Thyroid gland (tissue), 4 donors: ENCODE measurements around the gene DRC1. TPM values are rescaled to one million over a fixed set of nuclear protein-coding genes. Genes with fewer than 3 reads are reported as not detected.

Experiments used
- DNase-seq, 2 donors: peaks; one replicate each; pipeline ENCODE4 v3.0.0-alpha.2; 2019
- H3K27ac ChIP-seq, 3 donors: fragments of 200-600 bp; sonication (generic); 1 replicate in 2 of 3; 2 replicates in 1 of 3; pipeline ENCODE4 v1.5.1; 2016 to 2019; ENCODE audit warnings: mild to moderate bottlenecking in 1 of 3, moderate library complexity in 1 of 3
- H3K27me3 ChIP-seq: fragments of 200-600 bp; sonication (generic); one replicate; pipeline ENCODE4 v1.5.1; 2019
- H3K36me3 ChIP-seq, 2 donors: fragments of 200-600 bp; sonication (generic); one replicate each; pipeline ENCODE4 v1.5.1; 2016 to 2019
- H3K4me1 ChIP-seq, 2 donors: fragments of 200-600 bp; sonication (generic); one replicate each; pipeline ENCODE4 v1.5.1; 2017 to 2019
- H3K4me3 ChIP-seq, 3 donors: fragments of 200-600 bp; sonication (generic); replicated peaks in 1 of 3; 1 replicate in 2 of 3; 2 replicates in 1 of 3; pipeline ENCODE4 v1.5.1; 2016; ENCODE audit warnings: mild to moderate bottlenecking in 1 of 3
- H3K9me3 ChIP-seq: fragments of 200-600 bp; sonication (generic); one replicate; pipeline ENCODE4 v1.5.1; 2017
- POLR2A ChIP-seq, 2 donors: fragments of 450-650 bp; IDR thresholded peaks; one replicate each; pipeline ENCODE4 v1.6.1; 2017; ENCODE audit warnings: antibody characterized with exemption in 2 of 2, mild to moderate bottlenecking in 2 of 2, moderate library complexity in 1 of 2
- WGBS, 2 donors: methylation state at CpG; one replicate each; pipeline ENCODE4 v1.1.5; 2017; 5-methylcytosine and 5-hydroxymethylcytosine counted together
- intact Hi-C: fragments of 100-400 bp; cut with DNase I; formaldehyde crosslinking; loops from one replicate; pipeline ENCODE4 v1.15.1; 2023
- total RNA-seq, 4 donors: library from RNA; depleted of rRNA; stranded (reverse); fragments of >200 nt; gene quantifications; one replicate each; pipeline ENCODE4 v1.2.3, GENCODE V29; 2016
- TF ChIP-seq, protein P1 (sequence below), 6 experiments: fragments of 200-600 bp in 3 of 6; fragments of 450-650 bp in 3 of 6; sonication (generic) in 3 of 6; IDR thresholded peaks; one replicate each; pipeline ENCODE4 v1.5.1; 2016 to 2019; ENCODE audit warnings: antibody characterized with exemption in 6 of 6, mild to moderate bottlenecking in 2 of 6, inconsistent platforms in 1 of 6, moderate library complexity in 1 of 6

The DRC1 gene
- total RNA-seq, 4 donors from 2014 or later, result not detected

- Histone ChIP-seq H3K27ac (no peak overlapping the region), H3K4me3 (no peak overlapping the region), H3K9me3 (no peaks in the 10 kb centered on the region), H3K36me3 (no peaks in the 10 kb centered on the region), H3K4me1 (peaks cover 0 to 5% of the 10 kb centered on the region in 2 donors), H3K27me3 (no peaks in the 10 kb centered on the region)
- WGBS, 2 donors, result 96 to 99% methylated on average over 3 of the region's 3 CpGs
- intact Hi-C loops, result no loop called here
- no peak for TF ChIP-seq POLR2A (IDR thresholded peaks at IDR 0.05)
- TF ChIP-seq, protein P1, sequence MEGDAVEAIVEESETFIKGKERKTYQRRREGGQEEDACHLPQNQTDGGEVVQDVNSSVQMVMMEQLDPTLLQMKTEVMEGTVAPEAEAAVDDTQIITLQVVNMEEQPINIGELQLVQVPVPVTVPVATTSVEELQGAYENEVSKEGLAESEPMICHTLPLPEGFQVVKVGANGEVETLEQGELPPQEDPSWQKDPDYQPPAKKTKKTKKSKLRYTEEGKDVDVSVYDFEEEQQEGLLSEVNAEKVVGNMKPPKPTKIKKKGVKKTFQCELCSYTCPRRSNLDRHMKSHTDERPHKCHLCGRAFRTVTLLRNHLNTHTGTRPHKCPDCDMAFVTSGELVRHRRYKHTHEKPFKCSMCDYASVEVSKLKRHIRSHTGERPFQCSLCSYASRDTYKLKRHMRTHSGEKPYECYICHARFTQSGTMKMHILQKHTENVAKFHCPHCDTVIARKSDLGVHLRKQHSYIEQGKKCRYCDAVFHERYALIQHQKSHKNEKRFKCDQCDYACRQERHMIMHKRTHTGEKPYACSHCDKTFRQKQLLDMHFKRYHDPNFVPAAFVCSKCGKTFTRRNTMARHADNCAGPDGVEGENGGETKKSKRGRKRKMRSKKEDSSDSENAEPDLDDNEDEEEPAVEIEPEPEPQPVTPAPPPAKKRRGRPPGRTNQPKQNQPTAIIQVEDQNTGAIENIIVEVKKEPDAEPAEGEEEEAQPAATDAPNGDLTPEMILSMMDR (IDR thresholded peaks at IDR 0.05), result no peak
- DNase-seq, result no peak
Observed at GRCh38 chr2:26481706-26482105, 80.0 kb downstream of the DRC1 start.

- WGBS, 2 donors, result 85 to 86% methylated on average over 30 of the region's 30 CpGs
- intact Hi-C loops, result no loop called here
- no peak overlapping the region for H3K27ac ChIP-seq
- no peak for DNase-seq
- H3K4me1 ChIP-seq, result peaks cover 0 to 2% of the 10 kb centered on the region in 2 donors
- no peaks in the 10 kb centered on the region for H3K27me3 ChIP-seq
- no peak overlapping the region for H3K4me3 ChIP-seq
- H3K36me3 ChIP-seq, result no peaks in the 10 kb centered on the region
- H3K9me3 ChIP-seq, result no peaks in the 10 kb centered on the region
- TF ChIP-seq, protein P1 (IDR thresholded peaks at IDR 0.05), result no peak
- TF ChIP-seq POLR2A (IDR thresholded peaks at IDR 0.05), result no peak
Observed at GRCh38 chr2:26482211-26483026, 80.7 kb downstream of the DRC1 start.

DNA sequence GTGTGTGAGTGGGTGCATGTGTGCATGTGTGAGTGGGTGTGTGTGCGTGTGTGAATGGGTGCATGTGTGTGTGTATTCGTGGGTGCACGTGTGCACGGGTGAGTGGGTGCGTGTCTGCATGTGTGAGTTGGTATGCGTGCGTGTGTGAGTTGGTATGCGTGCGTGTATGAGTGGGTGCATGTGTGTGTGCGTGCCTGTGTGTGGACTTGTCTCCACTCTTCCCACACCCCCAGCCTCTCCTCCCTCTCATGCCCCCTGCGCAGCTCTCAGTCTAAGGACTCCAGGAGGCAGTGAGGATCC is 81.3 kb downstream of the DRC1 start:
- no peaks in the 10 kb centered on the region for H3K4me1 ChIP-seq
- WGBS, 2 donors, result 91 to 93% methylated on average over 11 of the region's 11 CpGs
- H3K27ac ChIP-seq, result no peak overlapping the region
- DNase-seq, result no peak
- intact Hi-C loops, result no loop called here
- TF ChIP-seq, protein P1 (IDR thresholded peaks at IDR 0.05), result no peak
- no peak for TF ChIP-seq POLR2A (IDR thresholded peaks at IDR 0.05)
- no peak overlapping the region for H3K4me3 ChIP-seq
- H3K27me3 ChIP-seq, result no peaks in the 10 kb centered on the region
- no peaks in the 10 kb centered on the region for H3K36me3 ChIP-seq
- H3K9me3 ChIP-seq, result no peaks in the 10 kb centered on the region

DNA sequence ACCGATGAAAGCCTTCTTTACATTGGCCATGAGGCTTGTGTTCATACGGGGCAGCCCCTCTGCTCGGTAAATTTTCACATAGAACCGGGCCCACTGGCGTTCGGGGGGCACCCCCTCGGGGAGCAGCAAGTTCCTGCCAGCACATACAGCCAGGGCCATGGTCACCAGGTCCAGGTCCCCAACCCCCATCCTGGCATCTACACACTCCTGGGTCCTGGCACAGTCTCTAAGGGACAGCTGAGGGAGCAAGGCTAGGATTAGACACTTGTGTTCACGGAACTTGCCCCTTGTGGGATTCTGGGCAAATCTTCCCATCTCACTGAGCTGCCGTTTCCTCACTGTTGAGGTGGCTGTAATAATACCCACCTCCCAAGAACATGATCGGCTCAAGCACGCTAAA is 81.8 kb downstream of the DRC1 start:
- H3K4me3 ChIP-seq, result no peak overlapping the region
- H3K27ac ChIP-seq, result no peak overlapping the region
- DNase-seq, result no peak
- TF ChIP-seq, protein P1 (IDR thresholded peaks at IDR 0.05), result no peak
- H3K4me1 ChIP-seq, result no peaks in the 10 kb centered on the region
- H3K36me3 ChIP-seq, result no peaks in the 10 kb centered on the region
- WGBS, 2 donors, result 82 to 91% methylated on average over 11 of the region's 11 CpGs
- no peaks in the 10 kb centered on the region for H3K9me3 ChIP-seq
- intact Hi-C loops, result no loop called here
- no peaks in the 10 kb centered on the region for H3K27me3 ChIP-seq

- Histone ChIP-seq H3K27ac (no peak overlapping the region), H3K4me3 (no peak overlapping the region), H3K36me3 (no peaks in the 10 kb centered on the region), H3K9me3 (no peaks in the 10 kb centered on the region), H3K27me3 (no peaks in the 10 kb centered on the region), H3K4me1 (no peaks in the 10 kb centered on the region)
- TF ChIP-seq, protein P1 (IDR thresholded peaks at IDR 0.05), result no peak
- TF ChIP-seq POLR2A (IDR thresholded peaks at IDR 0.05), result no peak
- no peak for DNase-seq
- WGBS, 2 donors, result 67 to 80% methylated on average over 9 to 13 of the region's 13 CpGs
- intact Hi-C loops, result no loop called here
Observed at GRCh38 chr2:26483957-26484565, 82.3 kb downstream of the DRC1 start.
